ENCODE data around the gene ICA1.

- TF ChIP-seq CTCF (optimal IDR thresholded peaks at IDR 0.05 in 1 of 3, IDR thresholded peaks at IDR 0.05 in 1 of 3, conservative IDR thresholded peaks at IDR 0.05 in 1 of 3; ENCODE audit: extremely low read depth in 1 of 3, insufficient read depth in 2 of 3, low read length in 3 of 3): no peak
- TF ChIP-seq EZH2 (IDR thresholded peaks at IDR 0.05; ENCODE audit: low read length): no peak
These were observed 196.6 kb downstream of the ICA1 start for GRCh38 chr7:8065356-8065813.

Measured in keratinocyte (primary cell).